GM10266 (cell line): ENCODE data around the gene TMEM158.
A peak's percentile ranks its signal among the peaks of the same experiment; 100 is the strongest.

Experiments used
- DNase-seq: peaks from one replicate; pipeline ENCODE4 v3.0.0; 2012; ENCODE audit errors: extremely low spot score
- TF ChIP-seq, protein P1 (sequence below): IDR thresholded peaks from 2 replicates; pipeline ENCODE4 v1.5.1; 2012; ENCODE audit warnings: mild to moderate bottlenecking, low read depth; ENCODE audit not compliant: control insufficient read depth, insufficient read depth; ENCODE audit errors: missing control alignments

TMEM158 gene

DNA sequence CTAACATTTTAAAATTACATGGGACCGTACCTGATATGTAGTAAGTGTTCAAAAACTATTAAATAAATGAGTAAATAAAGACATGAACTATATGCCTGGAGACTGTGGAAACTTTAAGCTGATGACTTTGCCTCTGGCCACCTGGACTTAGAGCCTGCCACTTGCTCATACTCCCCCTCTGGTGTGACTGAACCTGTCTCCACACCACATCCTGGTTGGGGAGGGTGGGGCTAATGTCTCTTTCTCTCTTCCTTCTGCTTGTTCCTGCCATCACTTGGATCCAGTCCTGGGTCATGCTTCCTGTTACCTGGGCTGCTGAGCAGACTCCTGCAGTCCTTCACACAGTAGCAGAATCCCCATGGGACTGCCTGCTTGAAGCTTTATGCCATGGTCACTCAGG is 8.2 kb upstream of the TMEM158 start:
- TF ChIP-seq, protein P1, sequence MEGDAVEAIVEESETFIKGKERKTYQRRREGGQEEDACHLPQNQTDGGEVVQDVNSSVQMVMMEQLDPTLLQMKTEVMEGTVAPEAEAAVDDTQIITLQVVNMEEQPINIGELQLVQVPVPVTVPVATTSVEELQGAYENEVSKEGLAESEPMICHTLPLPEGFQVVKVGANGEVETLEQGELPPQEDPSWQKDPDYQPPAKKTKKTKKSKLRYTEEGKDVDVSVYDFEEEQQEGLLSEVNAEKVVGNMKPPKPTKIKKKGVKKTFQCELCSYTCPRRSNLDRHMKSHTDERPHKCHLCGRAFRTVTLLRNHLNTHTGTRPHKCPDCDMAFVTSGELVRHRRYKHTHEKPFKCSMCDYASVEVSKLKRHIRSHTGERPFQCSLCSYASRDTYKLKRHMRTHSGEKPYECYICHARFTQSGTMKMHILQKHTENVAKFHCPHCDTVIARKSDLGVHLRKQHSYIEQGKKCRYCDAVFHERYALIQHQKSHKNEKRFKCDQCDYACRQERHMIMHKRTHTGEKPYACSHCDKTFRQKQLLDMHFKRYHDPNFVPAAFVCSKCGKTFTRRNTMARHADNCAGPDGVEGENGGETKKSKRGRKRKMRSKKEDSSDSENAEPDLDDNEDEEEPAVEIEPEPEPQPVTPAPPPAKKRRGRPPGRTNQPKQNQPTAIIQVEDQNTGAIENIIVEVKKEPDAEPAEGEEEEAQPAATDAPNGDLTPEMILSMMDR = no peak
- DNase-seq = no peak

DNA sequence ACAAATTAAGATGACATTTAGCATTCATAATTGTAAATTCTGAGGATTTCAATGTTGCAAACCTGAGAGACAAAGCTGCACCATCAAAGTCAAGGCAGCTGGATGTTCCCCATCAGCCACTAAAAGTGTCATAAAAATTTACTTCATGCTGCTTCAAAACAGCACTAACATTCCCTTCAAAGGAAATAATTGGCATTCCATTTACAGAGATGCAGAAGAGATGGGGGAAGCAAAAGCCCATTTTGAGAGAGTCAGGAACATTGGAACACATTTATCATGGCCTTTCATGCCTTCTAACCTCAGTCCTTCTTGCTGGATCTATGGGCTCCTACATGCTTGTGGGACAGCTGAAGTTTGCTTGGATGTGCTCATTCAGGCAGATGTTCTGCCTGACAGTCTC is 6.4 kb upstream of the TMEM158 start:
- TF ChIP-seq, protein P1 = no peak
- DNase-seq = no peak

DNA sequence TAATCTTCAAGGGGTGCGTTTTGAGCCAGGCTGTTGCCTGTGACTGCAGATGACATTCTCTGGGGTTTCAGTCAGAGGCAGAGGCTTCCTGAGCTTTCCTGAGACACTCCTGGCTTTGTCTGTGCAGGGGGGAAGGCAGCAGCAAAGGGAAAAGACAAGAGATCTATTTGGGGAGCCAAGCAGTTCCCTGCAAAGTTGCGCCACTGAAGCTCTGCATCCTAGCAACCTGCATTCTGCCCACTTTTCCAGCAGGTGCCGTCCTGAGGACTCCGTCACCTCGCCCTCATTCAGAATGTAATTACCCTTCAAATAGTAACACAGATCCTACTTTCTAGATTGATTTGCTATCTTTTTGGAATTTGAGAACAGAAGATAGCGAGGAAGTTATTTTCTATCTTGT is 1.9 kb upstream of the TMEM158 start:
- no peak for DNase-seq
- TF ChIP-seq, protein P1 = no peak

DNA sequence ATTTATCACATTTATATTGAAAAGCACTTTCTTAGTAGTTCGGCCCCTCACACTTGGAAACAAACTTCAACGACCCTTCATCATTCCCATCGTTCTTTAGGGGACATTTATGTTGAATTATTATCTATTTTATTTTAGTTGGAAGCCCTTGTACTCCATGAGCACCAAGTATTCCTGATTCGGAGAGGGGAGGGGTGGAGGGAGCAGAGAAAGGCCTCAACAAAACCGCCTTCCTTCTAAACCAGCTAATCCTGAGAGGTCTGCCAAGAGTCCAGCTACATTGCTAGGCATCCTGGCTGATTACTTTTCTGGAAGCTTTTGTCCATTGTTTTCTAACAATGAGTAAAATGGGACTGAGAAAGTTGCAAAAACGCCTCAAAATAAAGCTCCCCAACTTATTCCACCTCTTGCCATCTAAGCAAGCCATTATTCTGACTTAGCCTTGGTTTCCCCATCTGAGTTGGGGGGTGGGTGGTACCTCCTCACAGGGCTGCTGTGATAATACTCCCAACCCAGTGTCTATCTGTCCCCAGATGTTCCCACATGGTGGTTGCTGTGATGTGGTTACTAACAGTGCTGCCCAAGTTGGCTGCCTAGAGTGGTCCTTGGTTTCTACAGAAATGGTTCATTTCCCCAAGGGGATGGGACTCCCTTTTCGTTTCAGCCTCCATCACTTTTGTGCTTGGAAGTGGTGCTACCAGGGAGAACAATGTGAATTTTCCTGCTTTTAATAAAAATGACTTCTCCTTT is 1.2 kb upstream of the TMEM158 start:
- DNase-seq = no peak
- TF ChIP-seq, protein P1 = no peak

DNA sequence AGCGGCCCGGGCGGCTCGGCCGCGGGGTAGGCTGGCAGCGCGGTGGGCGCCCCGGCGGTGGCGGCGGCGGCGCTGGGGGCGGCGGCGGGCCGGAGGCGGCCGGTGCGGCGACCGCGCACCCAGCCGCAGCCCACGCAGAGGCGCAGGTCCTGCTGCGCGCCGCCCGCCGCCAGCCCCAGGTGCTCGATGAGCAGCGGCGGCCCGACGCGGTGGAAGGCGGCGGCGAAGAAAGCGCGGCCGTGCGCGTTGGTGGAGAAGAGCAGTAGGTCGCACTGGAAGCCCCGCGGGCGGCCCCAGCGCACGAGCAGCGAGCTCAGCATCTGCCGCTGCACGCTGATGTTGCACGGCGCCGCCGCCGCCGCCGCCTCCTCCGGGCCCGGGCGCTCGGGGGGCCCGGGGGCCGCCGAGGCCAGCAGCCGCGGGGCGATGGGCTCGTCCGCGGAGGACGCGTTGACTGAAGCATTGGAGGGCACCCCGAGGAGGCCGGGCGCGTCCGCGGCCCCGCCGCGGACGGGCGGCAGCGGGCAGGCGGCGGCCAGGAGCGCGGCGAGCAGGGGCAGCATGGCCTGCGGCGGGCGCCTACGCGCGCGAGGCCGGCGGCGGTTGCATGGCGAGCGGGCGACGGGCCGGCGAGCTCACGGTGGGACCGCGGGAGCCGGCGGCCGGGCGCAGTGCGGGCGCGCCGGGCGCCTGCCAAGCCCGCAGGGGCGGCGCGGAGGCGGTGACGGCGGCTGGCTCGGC is 452 bp downstream of the TMEM158 start:
- DNase-seq = peak; percentile 71
- TF ChIP-seq, protein P1 = no peak

DNA sequence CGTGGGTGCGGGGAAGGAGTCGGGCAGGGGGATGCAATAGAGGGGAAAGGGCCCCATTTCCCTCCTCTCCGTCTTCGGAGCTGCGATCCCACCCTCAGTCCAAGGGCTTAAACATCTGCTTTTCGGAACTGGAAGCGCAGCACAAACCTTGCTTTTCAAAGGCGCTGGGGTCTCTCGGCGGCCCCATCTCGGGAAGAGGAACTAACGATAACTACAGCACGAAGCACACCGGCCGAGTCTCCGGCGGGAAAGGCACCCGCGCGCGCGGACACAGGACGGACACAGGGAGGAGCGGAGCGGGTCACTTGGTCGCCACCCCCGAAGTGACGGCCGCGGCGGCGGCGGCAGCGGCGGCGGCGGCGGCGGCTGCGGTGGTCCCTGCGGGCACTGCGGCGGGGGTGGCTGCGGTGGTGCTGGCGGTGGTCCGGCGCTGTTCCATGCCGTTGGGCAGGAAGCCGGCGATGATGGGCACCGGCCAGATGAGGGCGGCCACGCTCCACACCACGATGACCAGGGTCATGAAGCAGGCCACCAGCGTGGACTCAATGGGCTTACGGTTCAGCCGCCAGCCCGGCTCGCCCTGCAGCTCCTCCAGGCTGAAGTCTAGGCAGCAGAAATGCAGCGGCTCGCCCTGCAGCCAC is 1.1 kb downstream of the TMEM158 start:
- DNase-seq = peak; percentile 82
- TF ChIP-seq, protein P1 = peak; percentile 77
